Fibroblast of skin of back (primary cell): ENCODE data around the gene RGS19. TPM values are rescaled to one million over a fixed set of nuclear protein-coding genes. Genes with fewer than 3 reads are reported as not detected.
"Not testable (repeated sequence)": the region's sequence is repeated elsewhere in the genome, so short reads cannot be mapped to it uniquely, and the experiment has no call there.

Source experiments
- DNase-seq: peaks from one replicate; pipeline ENCODE4 v3.0.0-alpha.2; 2013
- polyA plus RNA-seq, 2 experiments: library from polyadenylated mRNA; unstranded; fragments of 120-200 nt; gene quantifications; one replicate each; pipeline ENCODE4 v1.2.1, GENCODE V29; 2013; ENCODE audit not compliant: insufficient read length in 2 of 2

Gene RGS19, protein sequence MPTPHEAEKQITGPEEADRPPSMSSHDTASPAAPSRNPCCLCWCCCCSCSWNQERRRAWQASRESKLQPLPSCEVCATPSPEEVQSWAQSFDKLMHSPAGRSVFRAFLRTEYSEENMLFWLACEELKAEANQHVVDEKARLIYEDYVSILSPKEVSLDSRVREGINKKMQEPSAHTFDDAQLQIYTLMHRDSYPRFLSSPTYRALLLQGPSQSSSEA
- 19.6 TPM for polyA plus RNA-seq (2013, experiment 1 of 2; ENCODE audit: insufficient read length)
- polyA plus RNA-seq (2013, experiment 2 of 2; ENCODE audit: insufficient read length), result 21.1 TPM

DNA sequence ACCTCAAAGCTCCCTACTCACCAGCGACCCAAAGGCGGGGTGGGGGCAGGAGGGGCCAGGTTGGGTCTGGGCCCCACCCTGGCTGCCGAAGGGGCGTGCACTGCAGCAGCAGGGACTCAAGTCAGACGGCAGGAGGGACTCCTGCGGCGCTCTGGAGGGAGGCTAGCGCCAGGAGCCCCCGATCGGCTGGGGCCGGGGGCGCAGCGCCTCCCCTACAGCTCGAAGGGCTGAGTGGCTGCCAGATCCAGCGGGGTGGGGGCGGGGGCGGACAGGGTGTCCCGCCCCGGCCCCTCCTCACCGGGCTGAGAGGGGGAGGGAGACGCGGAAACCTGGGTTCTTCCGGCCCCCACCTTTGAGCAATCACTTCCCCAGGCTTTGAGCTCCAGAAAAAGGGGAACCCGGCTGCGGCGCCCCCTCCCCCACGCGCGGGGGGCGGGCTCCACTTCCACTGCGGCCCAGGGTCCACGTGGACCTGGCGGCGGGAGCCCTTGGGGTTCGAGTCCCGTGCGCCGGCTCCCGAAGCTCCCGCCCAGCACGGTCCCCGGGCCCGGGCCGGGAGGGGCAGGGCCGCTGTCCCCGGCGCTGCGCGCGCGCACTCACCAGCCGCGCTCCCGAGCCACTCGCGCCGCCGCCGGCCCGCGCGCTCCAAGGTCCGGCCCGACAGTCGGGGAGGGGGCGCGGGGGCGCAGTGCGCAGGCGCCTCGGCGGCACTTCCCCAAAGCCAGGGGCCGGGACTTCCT lies at the start of gene RGS19:
Gene RGS19 (minus strand): TSS at position 246 of the 740 bp plus-strand sequence. CDS start 2,632 bp downstream, outside the sequence.
- peak; percentile 76 for DNase-seq

DNA sequence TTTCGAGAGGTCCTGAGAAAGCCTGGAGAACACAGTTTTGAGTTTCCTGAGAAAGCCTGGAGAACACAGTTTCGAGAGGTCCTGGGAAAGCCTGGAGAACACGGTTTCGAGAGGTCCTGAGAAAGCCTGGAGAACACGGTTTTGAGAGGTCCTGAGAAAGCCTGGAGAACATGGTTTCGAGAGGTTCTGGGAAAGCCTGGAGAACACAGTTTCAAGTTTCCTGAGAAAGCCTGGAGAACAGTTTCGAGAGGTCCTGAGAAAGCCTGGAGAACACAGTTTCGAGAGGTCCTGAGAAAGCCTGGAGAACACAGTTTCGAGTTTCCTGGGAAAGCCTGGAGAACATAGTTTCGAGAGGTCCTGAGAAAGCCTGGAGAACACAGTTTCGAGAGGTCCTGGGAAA lies 44.2 kb upstream of the RGS19 start:
- not testable (repeated sequence) for DNase-seq

DNA sequence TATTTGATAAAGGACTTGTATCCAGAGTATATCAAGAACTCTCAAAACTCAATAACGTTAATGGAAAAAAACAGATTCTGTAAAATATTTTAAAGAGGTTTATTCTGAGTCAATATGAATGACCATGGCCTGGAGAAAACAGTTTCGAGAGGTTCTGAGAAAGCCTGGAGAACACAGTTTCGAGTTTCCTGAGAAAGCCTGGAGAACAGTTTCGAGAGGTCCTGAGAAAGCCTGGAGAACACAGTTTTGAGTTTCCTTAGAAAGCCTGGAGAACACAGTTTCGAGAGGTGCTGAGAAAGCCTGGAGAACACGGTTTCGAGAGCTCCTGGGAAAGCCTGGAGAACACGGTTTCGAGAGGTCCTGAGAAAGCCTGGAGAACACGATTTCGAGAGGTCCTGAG lies 43.6 kb upstream of the RGS19 start:
- DNase-seq, result not testable (repeated sequence)

DNA sequence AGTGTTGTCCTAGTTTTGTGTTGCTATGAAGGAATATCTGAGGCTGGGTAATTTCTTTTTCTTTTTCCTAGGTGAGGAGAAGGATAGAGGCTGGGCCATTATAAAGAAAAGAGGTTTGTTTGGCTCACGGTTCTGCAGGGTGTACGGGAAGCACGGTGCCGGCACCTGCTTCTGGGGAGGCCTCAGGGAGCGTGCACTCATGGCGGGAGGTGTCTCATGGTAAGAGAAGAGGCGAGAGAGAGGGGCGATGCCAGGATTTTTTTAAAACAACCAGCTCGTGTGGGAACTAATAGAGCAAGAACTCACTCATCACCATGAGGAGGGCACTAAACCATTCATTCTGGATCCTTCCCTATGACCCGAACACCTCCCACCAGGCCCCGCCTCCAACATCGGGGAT lies 42.3 kb upstream of the RGS19 start:
- DNase-seq, result no peak

DNA sequence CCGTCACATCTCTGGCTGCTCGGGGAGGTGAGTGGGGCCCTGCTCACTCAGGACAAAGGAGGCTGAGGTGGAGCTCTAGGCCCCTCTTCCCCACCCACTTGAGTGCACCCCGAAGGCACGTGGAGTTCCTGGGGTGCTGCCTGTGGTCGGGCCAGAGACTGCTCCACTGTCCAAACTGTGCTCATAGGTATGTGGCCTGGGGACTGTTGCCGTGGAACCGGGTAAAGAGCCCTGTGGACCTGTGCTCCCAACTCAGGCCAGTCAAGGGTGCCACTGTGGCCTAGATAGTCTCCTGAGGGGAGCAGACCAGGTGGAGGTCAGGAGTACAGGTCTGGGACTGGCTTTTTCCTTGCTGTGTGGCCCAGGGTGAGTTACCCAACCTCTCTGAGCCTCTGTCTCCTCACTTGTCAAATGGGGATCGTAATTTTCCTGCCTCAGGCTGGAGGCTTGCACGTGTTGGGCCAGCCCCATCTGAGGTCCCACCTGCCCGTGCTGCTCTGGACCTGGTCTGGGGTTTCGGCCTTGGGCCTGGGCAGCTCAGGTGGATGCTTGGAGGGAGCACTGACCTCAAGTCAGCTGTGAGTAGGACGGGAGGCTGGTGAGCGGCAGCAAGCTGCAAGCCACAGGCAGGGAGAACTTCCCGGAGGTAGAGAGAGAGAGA lies 40.5 kb upstream of the RGS19 start:
- DNase-seq, result no peak

DNA sequence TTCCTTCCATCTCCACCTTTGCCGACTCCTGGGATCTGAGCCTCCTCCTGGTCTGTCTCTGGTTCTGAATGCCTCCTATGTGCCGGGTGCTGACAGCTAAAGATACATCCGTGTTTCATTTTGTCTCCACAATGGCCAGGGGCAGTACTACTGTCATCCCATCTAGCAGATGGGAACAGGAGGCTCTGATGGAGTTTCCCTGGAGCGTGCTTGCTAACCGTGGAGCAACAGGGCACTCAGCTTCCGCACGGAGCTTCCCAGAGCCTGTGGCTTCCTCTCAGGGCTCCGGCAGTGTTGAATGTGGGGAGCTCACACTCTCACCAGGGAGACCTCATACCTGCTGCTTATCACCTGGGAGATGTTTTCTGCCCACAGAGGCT lies 40.0 kb upstream of the RGS19 start:
- no peak for DNase-seq

DNA sequence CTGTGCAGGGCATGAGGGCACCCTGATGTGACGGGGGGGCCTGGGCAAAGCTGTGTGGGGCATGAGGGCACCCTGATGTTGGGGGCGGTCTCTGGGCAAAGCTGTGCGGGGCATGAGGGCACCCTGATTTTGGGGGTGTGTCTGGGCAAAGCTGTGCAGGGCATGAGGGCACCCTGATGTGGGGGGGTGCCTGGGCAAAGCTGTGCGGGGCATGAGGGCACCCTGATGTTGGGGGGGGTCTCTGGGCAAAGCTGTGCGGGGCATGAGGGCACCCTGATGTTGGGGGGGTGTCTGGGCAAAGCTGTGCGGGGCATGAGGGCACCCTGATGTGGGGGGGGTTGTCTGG lies 38.1 kb upstream of the RGS19 start:
- not testable (repeated sequence) for DNase-seq

DNA sequence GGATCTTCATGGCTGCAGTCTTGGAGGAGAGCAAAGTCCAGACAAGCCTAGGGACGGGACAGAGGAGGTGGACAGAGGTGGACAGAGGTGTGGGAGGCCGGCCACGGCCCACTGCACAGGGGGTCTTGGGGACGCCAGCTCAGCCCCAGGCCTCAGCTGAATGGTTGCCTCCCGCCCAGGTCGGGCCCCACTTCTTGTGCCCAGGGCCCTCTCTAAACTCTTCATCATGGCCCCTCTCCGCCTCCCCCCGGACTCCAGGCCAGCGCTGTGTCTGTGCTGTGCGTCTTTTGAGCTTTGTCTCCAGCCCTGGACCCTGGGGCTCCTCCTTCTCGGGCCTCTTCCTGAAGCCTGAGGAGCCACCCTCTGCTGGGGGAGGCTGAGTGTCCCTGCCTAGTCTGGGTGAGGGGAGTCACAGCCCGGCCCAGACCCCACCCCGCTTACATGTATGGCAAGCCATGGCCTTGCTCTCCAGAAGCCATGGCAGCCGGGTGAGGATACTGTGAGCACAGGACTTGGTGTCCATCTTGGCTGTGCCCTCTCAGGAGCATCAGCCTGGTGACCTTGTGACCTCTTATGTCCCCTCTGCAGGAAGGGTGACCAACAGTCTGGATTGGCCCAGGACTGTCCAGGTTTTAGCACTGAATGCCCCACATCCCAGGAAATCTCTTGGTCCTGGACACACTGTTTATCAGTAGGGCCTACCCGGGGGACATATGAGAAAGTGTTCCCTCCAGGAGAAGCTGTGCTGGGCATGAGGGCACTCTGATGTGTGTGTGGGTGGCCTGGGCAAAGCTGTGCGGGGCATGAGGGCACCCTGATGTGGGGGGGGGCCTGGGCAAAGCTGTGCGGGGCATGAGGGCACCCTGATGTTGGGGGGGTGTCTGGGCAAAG lies 37.5 kb upstream of the RGS19 start:
- no peak for DNase-seq

DNA sequence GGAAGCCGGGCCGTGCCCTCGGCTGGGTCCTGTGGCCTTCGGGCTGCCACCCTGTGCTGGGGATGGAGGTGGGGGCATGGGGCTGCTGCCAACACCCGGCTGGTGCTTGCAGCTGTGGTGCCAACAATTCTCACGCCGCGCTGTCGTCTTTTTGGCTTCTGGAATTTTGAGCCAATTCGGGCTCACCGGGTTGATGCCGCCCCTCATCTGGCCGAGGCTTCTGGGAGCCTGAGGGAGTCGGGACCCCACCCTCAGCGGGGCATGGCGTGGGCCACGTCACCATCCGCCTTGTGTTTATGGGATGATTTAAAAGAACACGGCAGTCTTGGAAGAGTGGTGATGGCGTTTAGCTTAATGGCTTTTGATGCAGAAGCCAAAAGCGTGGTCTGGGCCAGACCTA lies 36.7 kb upstream of the RGS19 start:
- DNase-seq, result no peak

DNA sequence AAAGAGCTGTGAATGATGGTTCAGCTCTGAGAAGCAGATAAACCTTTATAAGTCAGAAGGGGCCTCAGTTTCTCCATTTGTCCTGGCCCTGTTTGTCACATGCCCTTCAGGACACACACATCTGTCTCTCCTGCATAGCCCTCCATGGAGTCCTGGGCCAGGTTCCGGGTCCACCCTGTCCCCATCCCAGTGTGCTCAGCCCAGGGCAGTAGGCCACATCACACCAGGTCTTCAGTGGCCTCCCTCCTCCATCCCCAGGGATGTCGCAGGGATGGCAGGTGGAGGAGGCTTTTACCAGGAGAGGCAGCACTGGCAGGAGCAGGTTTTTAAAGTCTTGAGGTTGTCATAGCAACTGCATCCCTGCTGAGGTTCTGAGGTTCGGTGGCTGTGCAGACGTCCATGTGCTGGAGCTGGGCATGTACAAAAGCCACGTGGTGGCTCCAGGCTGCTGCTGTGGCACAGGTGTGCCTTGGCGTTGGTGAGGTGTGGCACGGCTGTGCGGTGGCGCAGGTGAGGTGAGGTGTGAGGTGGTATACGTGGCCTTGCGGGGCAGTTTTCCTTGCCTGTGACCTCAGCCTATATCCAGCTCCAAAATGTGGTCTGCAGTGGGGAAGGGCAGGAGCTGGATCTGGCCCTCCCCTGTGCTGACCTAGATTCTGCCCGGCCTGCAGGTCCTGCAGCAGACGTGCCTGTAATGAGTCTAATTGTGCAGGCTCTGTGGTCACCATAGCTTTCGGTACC lies 36.0 kb upstream of the RGS19 start:
- no peak for DNase-seq

DNA sequence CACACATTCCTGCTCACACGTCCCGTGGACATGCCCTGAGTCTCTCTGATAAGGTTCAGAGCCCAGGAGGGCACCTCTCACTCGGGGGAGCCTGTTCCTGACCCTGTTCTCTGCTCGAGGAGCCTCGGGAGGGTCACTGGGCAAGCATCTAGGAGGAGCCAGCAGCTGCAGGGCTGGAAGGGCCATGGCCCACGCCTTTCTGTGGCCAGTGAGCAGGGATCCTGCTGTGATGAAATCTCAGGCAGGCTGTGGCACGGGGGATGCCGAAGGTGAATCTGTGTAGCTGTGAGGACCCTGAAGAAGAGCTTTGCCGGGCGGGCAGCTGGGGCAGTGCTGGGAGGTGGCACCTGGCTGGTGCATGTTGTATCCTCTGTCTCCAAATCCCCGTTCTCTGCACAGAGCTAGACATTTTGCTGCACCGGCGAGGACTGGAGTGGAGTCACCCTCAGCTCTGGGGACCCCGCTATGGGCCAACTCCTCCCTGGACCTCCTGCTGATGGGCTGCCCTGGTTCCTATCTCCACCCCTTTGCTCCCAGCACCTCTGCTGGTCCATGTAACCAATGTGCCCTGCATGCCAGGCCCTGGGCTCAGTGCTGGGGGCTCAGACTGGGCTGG lies 35.1 kb upstream of the RGS19 start:
- DNase-seq, result no peak

DNA sequence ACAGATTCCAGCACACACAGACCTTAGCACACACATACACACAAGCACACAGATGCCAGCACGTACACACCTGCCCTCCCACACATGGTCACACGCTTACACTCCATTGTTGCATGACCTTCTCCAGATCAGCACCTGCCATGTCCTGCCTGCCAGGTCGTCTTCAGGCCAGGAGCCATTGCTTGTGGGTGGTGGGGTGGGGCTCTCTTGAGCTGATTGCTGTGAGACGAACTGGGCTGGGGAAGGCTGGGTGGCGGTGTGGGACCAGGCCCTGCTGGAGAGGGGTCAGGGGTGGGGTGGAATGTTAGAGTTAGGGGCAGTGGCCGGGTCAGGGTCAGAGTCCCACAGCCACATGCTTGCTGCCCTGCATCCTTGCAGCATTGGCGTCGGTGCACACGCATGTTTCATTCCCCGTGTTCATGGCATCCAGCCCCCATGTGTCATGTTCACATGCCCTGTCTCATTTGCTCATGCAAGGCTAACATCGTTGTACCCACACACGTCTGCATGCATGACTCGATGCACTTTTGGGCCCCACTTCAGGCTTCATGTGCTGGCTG lies 34.6 kb upstream of the RGS19 start:
- DNase-seq, result no peak

DNA sequence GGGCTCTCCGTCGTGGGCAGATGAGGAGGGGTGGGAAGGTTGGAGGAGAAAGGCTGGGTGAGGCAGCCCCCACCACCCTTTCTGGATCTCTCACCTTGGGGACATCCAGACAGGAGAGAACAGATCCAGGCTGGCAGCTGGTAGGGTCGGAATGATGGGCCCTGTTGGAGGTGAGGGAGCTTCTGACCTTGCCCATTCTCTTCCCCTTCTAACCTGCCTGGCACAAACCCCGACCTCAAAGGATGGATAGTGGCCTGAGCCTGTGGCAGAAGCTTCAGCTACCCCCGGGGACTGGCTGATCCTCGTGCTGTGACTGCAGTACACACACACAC lies 34.1 kb upstream of the RGS19 start:
- DNase-seq, result no peak

DNA sequence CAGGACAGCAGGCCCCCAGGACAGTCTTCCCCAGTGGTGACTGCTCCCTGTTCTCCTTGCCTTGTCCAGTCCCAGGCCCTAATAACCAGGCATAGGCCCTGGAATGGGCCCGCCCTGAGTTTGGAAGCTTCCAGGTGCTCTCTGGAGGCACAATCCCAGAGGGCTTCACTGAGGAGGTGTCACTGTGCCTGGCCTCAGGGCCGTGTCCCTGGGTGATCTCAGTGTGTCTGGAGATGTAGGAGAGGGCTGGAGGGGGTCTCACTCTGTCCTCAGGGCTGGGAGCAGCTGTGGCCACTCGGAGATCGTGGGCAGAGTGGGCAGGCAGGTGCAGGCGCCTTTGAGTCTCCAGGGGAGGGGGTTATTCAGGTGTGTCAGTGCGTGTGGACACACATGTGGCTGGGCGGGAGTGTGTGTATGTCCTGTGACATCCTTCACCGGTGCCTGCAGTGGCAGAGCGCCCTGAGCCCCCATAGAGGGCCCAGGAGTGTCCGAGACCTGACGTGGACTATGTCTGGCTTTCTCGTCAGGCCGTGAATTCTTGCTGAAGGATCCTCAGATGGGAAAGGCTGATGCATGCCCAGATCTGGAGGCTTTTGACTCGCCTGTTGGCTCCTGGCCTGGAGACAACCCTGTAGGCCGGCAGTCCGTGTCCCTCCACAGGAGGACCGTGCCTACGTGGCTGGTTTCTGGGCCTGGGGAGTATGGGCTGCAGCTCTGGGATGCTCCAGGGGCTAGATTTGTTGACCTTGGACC lies 33.5 kb upstream of the RGS19 start:
- no peak for DNase-seq

DNA sequence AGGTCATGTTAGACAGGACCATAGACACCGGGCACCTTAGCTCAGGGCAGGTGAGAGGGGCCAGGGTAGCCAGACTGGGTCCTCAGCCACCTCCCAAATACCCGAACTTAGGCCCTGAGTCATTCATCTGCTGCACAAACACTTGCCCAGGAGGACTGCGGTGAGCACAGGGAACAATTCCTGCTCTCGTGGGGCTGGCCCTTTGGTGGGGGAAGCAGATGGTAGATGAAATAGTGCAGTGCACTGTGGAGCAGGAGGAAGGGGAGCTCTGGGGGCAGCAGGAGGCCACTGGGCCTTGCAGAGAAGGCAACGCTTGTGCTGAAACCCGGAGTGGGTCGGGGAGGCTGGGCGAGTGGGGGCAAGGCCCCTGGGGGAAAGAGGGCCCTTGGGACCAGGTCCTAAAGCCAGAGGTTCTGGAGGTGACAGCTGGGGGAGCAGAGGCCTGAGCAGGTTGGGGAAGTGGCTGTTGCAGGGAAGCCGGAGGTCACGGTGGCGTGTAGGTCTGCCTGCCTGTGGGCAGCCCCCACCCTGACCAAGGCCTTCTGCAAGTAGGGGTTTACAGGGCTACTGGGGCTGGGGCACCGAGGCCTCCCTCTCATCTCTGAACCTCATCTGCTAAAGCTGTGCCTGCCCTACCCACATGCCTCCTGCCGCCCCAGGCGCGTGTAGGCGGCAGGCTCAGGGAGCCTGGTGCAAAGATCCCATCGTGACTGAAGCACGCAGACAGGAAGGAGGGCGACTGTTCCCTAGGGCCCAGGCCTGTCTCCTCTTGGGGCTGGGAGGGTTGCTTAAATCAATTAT lies 32.7 kb upstream of the RGS19 start:
- DNase-seq, result no peak

DNA sequence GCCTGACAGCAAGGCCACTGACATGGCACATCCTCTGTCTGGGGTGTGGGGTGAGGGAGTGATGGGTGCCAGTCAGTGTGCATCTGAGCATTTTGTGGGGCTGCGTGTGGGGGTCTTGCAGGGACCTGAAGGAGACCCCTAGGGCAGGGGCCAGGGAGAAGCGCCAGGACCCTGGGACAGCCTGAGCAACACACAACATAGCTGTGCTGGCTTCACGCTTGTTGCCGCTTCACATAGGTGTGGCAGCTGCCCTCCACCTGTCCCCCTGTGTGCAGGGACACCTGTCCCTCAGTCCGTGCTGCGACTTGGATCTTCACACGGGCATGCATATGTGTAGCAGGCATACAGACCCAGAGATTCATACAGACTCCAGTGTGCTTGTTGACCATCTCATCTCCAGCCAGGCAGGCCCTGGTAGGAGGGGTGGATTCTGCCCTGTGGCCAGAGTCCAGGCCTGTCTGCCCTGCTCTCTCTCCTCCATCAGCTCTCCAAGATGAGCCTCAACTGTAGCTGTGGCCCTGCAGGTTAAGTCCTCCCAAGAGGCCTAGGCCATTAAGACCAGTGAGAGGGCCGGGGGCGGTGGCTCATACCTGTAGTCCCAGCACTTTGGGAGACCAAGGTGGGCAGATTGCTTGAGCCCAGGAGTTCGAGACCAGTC lies 31.2 kb upstream of the RGS19 start:
- no peak for DNase-seq

DNA sequence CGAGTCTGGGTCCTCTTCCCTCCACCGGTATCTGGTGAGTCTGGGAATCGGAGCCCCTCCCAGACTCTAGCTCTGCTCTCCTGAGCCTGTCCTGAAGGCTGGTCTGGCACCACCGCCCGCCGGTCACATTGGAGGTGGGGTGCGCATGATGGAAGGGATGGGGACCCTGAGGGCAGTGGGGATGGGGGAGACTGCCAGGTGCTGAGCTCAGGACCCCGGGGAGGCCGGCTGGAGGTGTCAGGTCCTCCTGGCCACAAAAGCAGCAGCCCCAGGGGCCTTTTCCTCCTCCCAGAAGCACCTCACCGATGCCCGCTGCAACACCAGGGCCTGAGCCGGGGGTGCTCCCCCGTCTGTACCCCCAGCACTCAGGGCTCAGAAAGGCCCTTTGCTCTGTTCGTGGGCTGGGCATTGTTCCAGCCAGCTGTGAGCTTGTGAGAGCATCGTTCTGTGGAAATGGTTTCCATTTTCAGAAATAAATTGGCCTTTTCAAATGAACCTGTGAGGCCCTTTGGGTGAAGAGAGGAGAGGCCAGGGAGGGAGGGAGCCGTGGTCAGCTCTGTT lies 30.6 kb upstream of the RGS19 start:
- no peak for DNase-seq

DNA sequence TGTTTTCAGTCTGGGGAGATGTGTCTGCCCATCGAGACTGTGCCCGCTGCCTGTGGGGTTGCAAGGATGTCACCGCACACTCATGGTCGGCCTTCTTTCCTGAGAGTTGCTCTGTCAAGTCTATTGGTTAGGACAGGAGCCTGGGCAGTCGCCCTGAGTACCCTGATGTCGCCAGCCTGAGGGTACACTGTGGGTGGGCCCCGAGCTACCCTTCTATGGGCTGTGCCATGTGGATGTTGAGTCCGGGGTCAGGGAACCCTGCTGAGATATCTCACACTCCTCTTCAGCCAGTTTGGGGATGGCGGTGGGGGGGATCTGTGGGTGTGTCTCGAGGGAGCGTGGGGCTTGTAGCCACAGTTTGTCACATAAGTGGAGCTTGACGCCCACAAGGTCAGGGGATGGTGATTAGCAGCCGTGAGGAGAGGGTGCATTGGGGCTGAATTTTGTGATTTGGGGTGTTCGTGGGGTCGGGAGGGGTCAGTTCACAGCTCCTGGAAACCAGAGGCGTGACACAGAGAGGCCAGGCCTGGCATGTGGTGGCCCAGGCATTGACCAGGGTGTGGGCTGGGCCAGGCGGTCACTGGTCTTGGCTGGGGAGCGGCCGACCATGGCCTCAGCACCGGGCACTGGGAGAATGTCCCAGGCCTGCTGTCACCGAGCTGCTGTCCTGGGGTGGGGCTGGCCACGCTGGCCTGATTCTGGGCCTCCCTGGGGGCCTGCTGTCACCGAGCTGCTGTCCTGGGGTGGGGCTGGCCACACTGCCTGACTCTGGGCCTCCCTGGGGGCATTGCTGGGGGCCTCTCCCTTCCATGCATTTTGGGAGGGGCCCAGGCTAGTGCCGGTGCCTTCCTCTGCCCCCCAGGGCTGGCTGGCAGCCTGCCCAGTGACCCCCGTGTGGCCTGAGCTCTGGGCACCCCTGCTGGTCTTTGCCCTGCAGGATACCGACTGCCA lies 29.7 kb upstream of the RGS19 start:
- no peak for DNase-seq
